Measurements from ENCODE around the gene ARID5B. TPM values are rescaled to one million over a fixed set of nuclear protein-coding genes. Genes with fewer than 3 reads are reported as not detected.

The ARID5B gene
- total and polyA plus RNA-seq, 7 donors = 8.5 to 166 (median 75.9) TPM

Other genes starting within 250 kb of the ARID5B start
- not detected for gene CABCOCO1, start 238.8 kb upstream of the ARID5B start, total RNA-seq
- under 1 TPM in 2 of 3 donors, not detected in 1; 0.03 to 0.04 TPM for gene CABCOCO1, start 238.8 kb upstream of the ARID5B start, polyA plus RNA-seq

Data from psoas muscle (tissue), 7 donors.